ENCODE measurements around the gene KIAA1217. TPM values are rescaled to one million over a fixed set of nuclear protein-coding genes. Genes with fewer than 3 reads are reported as not detected.

The KIAA1217 gene
- total RNA-seq, 1 experiment from 2014 or later = 18.6 TPM

- H3K36me3 Mint-ChIP-seq (ENCODE audit: insufficient read depth in 1 of 3, low read depth in 3 of 3) = no peaks in the 10 kb centered on the region
Observed at GRCh38 chr10:24396396-24396795, 187.5 kb downstream of the KIAA1217 start.

More at GRCh38 chr10:24396396-24396795, 187.5 kb downstream of the KIAA1217 start:
- H3T11ph ChIP-seq (ENCODE audit: low read length) = no peak overlapping the region
- no peak overlapping the region for H3K56ac ChIP-seq (ENCODE audit: insufficient read length, low read depth, low read length)
- H3K27me3 Mint-ChIP-seq (ENCODE audit: low read depth) = no peaks in the 10 kb centered on the region
- H3K9me3 Mint-ChIP-seq = no peaks in the 10 kb centered on the region
- no peaks in the 10 kb centered on the region for H3K9me3 ChIP-seq (ENCODE audit: control insufficient read depth, low read depth, low read length)
- no peaks in the 10 kb centered on the region for H3K4me1 ChIP-seq (ENCODE audit: insufficient read depth, low read length)
- H2BK15ac ChIP-seq (ENCODE audit: low read depth, low read length) = no peak overlapping the region
- no peak for DNase-seq
- H2BK20ac ChIP-seq (ENCODE audit: low read depth, low read length, poor library complexity, severe bottlenecking) = no peak overlapping the region
- H3K14ac ChIP-seq (ENCODE audit: insufficient read depth, low read length) = no peak overlapping the region
- H3K27ac ChIP-seq (ENCODE audit: insufficient read length, low read depth, low read length) = no peak overlapping the region
- no peak overlapping the region for H3K18ac ChIP-seq (ENCODE audit: insufficient read length, low read depth, low read length)
- no peak overlapping the region for H3K9ac ChIP-seq (ENCODE audit: extremely low read depth, insufficient read length, low read length)
- no peaks in the 10 kb centered on the region for H3K79me1 ChIP-seq (ENCODE audit: insufficient read depth, low read depth, low read length, poor library complexity, severe bottlenecking)
- H3K27ac Mint-ChIP-seq = no peak overlapping the region
- no peak overlapping the region for H2AK5ac ChIP-seq (ENCODE audit: insufficient read length, low read length)
- no peak overlapping the region for H4K91ac ChIP-seq (ENCODE audit: insufficient read length, low read depth, low read length)
- no peak overlapping the region for H4K5ac ChIP-seq (ENCODE audit: insufficient read length, low read depth, low read length)
- H3K23me2 ChIP-seq (ENCODE audit: insufficient read length, low read depth, low read length, poor library complexity, severe bottlenecking) = no peaks in the 10 kb centered on the region
- no peak overlapping the region for H3K4ac ChIP-seq (ENCODE audit: low read depth, low read length)
- no peaks in the 10 kb centered on the region for H3K27me3 ChIP-seq (ENCODE audit: insufficient read depth, low read length)
- peak; percentile 50 for TF ChIP-seq CTCF (conservative IDR thresholded peaks at IDR 0.05)
- H4K8ac ChIP-seq (replicated peaks; ENCODE audit: insufficient read length, low read depth, low read length) = no peak overlapping the region
- H2BK12ac ChIP-seq (ENCODE audit: insufficient read length, low read depth, low read length) = no peak overlapping the region
- no peaks in the 10 kb centered on the region; a peak in 1 of 4 replicates for H3K4me1 Mint-ChIP-seq
- WGBS (ENCODE audit: extremely low coverage, insufficient read length, low lambda C conversion rate) = no CpG with 5 or more reads among the region's 4 CpGs
- no peak overlapping the region for H2BK5ac ChIP-seq (ENCODE audit: insufficient read length, low read length)
- no peak overlapping the region for H3K23ac ChIP-seq (ENCODE audit: insufficient read length, low read depth, low read length)
- no peak overlapping the region for H3K4me2 ChIP-seq (ENCODE audit: insufficient read depth, insufficient read length, low read length)
- H3K4me3 Mint-ChIP-seq = no peak overlapping the region
- no peak overlapping the region for H2BK120ac ChIP-seq (ENCODE audit: low read depth, low read length, poor library complexity, severe bottlenecking)
- H3K79me2 ChIP-seq (ENCODE audit: insufficient read depth, low read length) = no peaks in the 10 kb centered on the region
- no peak overlapping the region for H2AFZ ChIP-seq (ENCODE audit: low read length)
- H4K20me1 ChIP-seq (ENCODE audit: control insufficient read depth, insufficient read depth, insufficient read length) = no peaks in the 10 kb centered on the region

Measured in H9 (cell line).